Measurements from ENCODE around the gene DCAF8L2. TPM values are rescaled to one million over a fixed set of nuclear protein-coding genes. Genes with fewer than 3 reads are reported as not detected.

Gene DCAF8L2
- total RNA-seq, 1 donor from 2014 or later = not detected

GRCh38 chrX:27797575-27797974 lies 207.4 kb downstream of the DCAF8L2 start:
- no peak for DNase-seq (ENCODE audit: low spot score)
- no peak for ATAC-seq
- intact Hi-C loops (cut with DNase I) = no loop called here

Other genes with a start within 250 kb of the DCAF8L2 start
- gene PPP4R3C, start 127.0 kb upstream of the DCAF8L2 start, total RNA-seq = not detected
- not detected for gene MAGEB10, start 217.6 kb downstream of the DCAF8L2 start, total RNA-seq

All from sciatic nerve (tissue), 2 donors.